Small intestine (tissue), 7 donors: ENCODE data around the gene IFNE. TPM values are rescaled to one million over a fixed set of nuclear protein-coding genes. Genes with fewer than 3 reads are reported as not detected.

ENCODE experiments used
- DNase-seq, 2 donors: peaks; one replicate each; pipeline versions ENCODE4 v3.0.0 to v3.0.0-alpha.2; 2013
- FAIRE-seq: peaks from 2 replicates; lab custom pipeline; 2012; peaks lifted over from hg19 to GRCh38; lab: Jason Lieb, UNC
- H3K27ac ChIP-seq, 3 donors: one replicate each; pipeline ENCODE4 v1.5.1; 2013; ENCODE audit warnings: low read length in 2 of 3, mild to moderate bottlenecking in 2 of 3, control low read depth in 1 of 3, inconsistent platforms in 1 of 3, low read depth in 1 of 3, moderate library complexity in 1 of 3
- H3K27me3 ChIP-seq, 3 donors: one replicate each; pipeline ENCODE4 v1.6.1; 2013; ENCODE audit warnings: low read length in 3 of 3, inconsistent platforms in 1 of 3; ENCODE audit not compliant: control insufficient read depth in 3 of 3, insufficient read depth in 3 of 3
- H3K36me3 ChIP-seq, 3 donors: one replicate each; pipeline ENCODE4 v1.6.1; 2013; ENCODE audit warnings: low read length in 3 of 3, inconsistent platforms in 1 of 3, low read depth in 1 of 3, mild to moderate bottlenecking in 1 of 3, moderate library complexity in 1 of 3; ENCODE audit not compliant: control insufficient read depth in 3 of 3, insufficient read depth in 2 of 3
- H3K4me1 ChIP-seq, 3 donors: one replicate each; pipeline ENCODE4 v1.6.1; 2013; ENCODE audit warnings: low read length in 2 of 3, inconsistent platforms in 1 of 3, low read depth in 1 of 3, mild to moderate bottlenecking in 1 of 3, moderate library complexity in 1 of 3; ENCODE audit not compliant: control insufficient read depth in 3 of 3, insufficient read depth in 2 of 3
- H3K4me3 ChIP-seq, 3 donors: one replicate each; pipeline ENCODE4 v1.5.1; 2013; ENCODE audit warnings: low read length in 3 of 3, control low read depth in 1 of 3, inconsistent platforms in 1 of 3, low read depth in 1 of 3, mild to moderate bottlenecking in 1 of 3, moderate library complexity in 1 of 3
- H3K9me3 ChIP-seq, 2 donors: one replicate each; pipeline ENCODE4 v1.6.1; 2013; ENCODE audit warnings: low read depth in 1 of 2, low read length in 1 of 2; ENCODE audit not compliant: control insufficient read depth in 2 of 2, insufficient read depth in 1 of 2
- WGBS, 3 donors: extraction: QIAGEN DNeasy Blood & Tissue Kit; methylation state at CpG; one replicate each; pipeline ENCODE4 v1.1.7; 2013; 5-methylcytosine and 5-hydroxymethylcytosine counted together
- polyA plus RNA-seq, 4 donors: library from polyadenylated mRNA; stranded (reverse) in 3 of 4; unstranded in 1 of 4; fragments of 200-250 nt in 3 of 4; fragments of 120-200 nt in 1 of 4; gene quantifications; one replicate each; pipeline versions ENCODE4 v1.2.1 to v1.2.3, GENCODE V29; 2013
- donor health status: healthy with polysubstance abuse.
- donor health status: control.
- donor health status: control.
- donor health status: Bipolar disorder and iron deficiency.
- donor health status: healthy.

IFNE gene
- polyA plus RNA-seq, 4 donors, result 0.73 to 5.4 (median 1.4) TPM

DNA sequence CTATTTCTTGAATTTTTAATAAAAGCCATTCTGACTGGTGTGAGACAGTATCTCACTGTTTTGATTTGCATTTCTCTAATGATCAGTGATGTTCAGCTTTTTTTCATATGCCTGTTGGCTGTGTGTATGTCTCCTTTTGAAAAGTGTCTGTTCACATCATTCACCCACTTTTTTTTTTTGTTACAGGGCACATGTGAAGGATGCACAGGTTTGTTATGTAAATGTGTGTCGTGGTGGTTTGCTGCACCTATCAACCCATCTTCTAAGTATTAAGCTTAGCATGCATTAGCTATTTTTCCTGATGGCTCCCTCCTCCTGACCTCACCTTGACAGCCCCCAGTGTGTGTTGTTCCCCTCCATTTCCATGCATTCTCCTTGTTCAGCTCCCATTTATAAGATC is 39.3 kb upstream of the IFNE start:
- Histone ChIP-seq H3K4me3 (no peak overlapping the region), H3K27ac (no peak overlapping the region), H3K9me3 (no peaks in the 10 kb centered on the region), H3K27me3 (no peaks in the 10 kb centered on the region), H3K36me3 (peaks cover 0 to 1% (median 0%) of the 10 kb centered on the region in 3 donors), H3K4me1 (no peaks in the 10 kb centered on the region)
- no peak for FAIRE-seq
- 88 to 89% (median 88%) methylated on average over 1 of the region's 1 CpG for WGBS, 3 donors
- DNase-seq, result no peak

DNA sequence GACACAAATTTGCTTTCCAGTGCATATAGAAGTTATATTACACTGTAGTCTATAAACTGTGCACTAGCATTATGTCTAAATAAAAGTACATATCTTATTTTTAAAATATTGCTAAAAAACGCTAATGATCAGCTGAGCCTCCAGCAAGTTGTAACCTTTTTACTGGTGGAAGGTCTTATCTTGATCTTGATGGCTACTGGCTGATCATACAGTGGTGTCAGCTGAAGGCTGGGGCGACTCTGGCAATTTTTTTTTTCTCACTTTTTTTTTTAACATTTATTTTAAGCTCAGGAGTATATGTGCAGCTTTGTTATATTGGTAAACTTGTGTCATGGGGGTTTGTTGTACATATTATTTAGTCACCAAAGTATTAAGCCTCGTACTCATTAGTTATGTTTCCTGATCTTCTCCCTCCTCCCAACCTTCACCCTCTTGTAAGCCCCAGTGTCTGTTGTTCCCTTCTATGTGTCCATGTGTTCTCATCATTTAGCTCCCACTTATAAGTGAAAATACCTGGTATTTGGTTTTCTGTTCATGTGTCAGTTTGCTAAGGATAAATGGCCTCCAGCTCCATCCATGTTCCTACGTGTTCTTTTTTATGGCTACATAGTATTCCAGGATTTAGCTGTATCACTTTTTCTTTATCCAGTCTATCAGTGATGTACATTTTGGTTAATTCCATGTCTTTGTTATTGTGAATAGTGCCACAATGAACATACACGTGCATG is 38.6 kb upstream of the IFNE start:
- Histone ChIP-seq H3K4me3 (no peak overlapping the region), H3K36me3 (peaks cover 0 to 1% (median 0%) of the 10 kb centered on the region in 3 donors), H3K9me3 (no peaks in the 10 kb centered on the region), H3K27me3 (no peaks in the 10 kb centered on the region), H3K4me1 (no peaks in the 10 kb centered on the region), H3K27ac (no peak overlapping the region)
- no peak for DNase-seq
- no peak for FAIRE-seq
- 83 to 89% (median 84%) methylated on average over 5 of the region's 5 CpGs for WGBS, 3 donors

DNA sequence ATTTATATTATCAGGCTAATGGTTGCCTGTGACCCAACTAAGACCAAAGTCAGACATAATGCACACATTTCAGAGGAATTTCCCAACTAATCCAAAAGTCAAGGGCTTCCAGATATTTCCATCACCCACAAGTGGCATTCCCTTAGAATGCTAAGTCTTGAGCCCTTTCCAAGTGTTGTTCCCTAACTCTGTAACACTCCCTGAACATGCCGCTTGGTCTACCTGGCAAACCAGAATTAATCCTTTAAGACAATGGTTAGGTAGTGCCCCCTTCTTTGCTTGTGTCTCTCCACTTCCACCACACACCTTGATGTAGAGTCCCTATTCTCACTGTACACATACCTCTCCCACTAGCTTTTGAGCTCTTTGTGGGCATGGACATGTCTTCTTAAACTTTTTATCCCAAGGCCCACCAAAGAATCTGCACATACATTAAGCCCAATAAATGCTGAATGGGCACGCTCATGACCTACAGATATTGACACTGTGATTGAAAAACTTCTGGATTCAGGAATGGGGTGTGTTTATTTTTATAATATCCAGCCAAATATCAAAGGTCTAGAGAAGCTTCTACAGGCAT is 37.8 kb upstream of the IFNE start:
- Histone ChIP-seq H3K27me3 (no peaks in the 10 kb centered on the region), H3K4me1 (no peaks in the 10 kb centered on the region), H3K36me3 (peaks cover 0 to 1% (median 0%) of the 10 kb centered on the region in 3 donors), H3K27ac (no peak overlapping the region), H3K4me3 (no peak overlapping the region), H3K9me3 (no peaks in the 10 kb centered on the region)
- FAIRE-seq (no peak), DNase-seq (no peak)
- 89 to 96% (median 94%) methylated on average over 2 of the region's 2 CpGs for WGBS, 3 donors

DNA sequence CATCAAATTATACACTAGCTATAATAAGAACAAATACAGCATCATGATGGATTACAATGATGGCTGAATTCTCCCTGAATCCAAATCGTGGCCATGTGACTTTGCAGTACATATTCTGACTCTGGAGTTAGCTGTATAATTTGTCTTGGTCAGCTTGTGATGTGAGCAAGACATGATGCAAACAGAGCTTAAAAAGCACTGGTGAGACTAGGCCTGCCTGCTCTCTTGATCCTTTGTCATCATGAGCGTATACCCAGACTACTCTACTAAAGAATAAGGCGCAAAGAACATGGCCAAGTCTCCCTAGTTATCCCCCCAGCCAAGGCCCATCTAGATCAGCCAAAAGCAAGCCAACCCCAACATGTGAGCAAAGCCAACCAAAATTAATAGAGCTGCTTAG is 34.7 kb upstream of the IFNE start:
- Histone ChIP-seq H3K27ac (no peak overlapping the region), H3K36me3 (peaks cover 0 to 2% (median 2%) of the 10 kb centered on the region in 3 donors), H3K4me1 (no peaks in the 10 kb centered on the region), H3K4me3 (no peak overlapping the region), H3K9me3 (no peaks in the 10 kb centered on the region), H3K27me3 (no peaks in the 10 kb centered on the region)
- 83 to 90% (median 86%) methylated on average over 3 of the region's 3 CpGs for WGBS, 3 donors
- FAIRE-seq (no peak), DNase-seq (no peak)

GRCh38 chr9:21513431-21513830 is 31.3 kb upstream of the IFNE start:
- WGBS, 3 donors, result 91 to 98% (median 92%) methylated on average over 1 of the region's 1 CpG
- Histone ChIP-seq H3K4me3 (no peak overlapping the region), H3K27me3 (no peaks in the 10 kb centered on the region), H3K27ac (no peak overlapping the region), H3K36me3 (peaks cover 0 to 4% (median 2%) of the 10 kb centered on the region in 3 donors), H3K9me3 (no peaks in the 10 kb centered on the region), H3K4me1 (no peaks in the 10 kb centered on the region)
- DNase-seq, result no peak
- no peak for FAIRE-seq

DNA sequence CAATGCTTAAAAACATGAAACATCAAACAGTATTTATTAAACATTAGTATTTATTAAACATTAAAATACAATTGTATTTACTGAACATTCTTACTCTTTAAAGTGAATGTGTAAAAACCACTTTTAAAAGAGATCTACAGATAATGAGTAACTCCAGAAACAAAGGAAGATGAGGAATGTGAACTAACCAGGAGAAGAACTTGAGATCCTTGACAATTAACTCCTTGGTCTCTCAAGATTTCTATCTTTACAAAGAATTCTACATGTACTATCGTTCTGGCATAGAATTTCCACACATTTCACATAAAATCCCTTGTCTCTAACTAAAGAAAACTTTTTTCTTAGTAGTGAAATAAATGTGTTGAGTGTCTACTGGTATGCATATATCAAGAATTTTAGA is 28.7 kb upstream of the IFNE start:
- DNase-seq (no peak), FAIRE-seq (no peak)
- Histone ChIP-seq H3K36me3 (peaks cover 0 to 2% (median 2%) of the 10 kb centered on the region in 3 donors), H3K4me1 (peaks cover 0 to 10% (median 2%) of the 10 kb centered on the region in 3 donors), H3K9me3 (no peaks in the 10 kb centered on the region), H3K27ac (no peak overlapping the region), H3K4me3 (no peak overlapping the region), H3K27me3 (no peaks in the 10 kb centered on the region)
- 66 to 80% (median 71%) methylated on average over 1 of the region's 1 CpG for WGBS, 3 donors

DNA sequence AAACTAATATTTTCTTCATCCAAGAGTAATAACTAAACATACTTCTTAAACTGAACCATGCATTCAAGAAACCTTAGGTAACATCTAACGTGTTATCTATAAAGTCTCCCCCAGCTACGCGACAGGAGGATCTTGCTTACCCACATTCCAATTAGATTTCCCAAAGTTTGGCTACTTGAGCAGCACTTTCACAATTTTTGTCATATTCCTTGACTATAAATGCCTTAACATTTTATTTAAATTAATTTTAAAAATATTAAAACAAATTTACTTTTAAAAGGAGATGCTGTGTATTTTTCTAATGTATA is 25.3 kb upstream of the IFNE start:
- DNase-seq (no peak), FAIRE-seq (no peak)
- Histone ChIP-seq H3K27me3 (no peaks in the 10 kb centered on the region), H3K27ac (peak overlapping the region in 1 of 3 donors; percentile 0), H3K4me1 (peaks cover 0 to 15% (median 2%) of the 10 kb centered on the region in 3 donors), H3K4me3 (no peak overlapping the region), H3K36me3 (peaks cover 0 to 2% (median 2%) of the 10 kb centered on the region in 3 donors), H3K9me3 (no peaks in the 10 kb centered on the region)
- 25 to 67% (median 29%) methylated on average over 3 of the region's 3 CpGs for WGBS, 3 donors

DNA sequence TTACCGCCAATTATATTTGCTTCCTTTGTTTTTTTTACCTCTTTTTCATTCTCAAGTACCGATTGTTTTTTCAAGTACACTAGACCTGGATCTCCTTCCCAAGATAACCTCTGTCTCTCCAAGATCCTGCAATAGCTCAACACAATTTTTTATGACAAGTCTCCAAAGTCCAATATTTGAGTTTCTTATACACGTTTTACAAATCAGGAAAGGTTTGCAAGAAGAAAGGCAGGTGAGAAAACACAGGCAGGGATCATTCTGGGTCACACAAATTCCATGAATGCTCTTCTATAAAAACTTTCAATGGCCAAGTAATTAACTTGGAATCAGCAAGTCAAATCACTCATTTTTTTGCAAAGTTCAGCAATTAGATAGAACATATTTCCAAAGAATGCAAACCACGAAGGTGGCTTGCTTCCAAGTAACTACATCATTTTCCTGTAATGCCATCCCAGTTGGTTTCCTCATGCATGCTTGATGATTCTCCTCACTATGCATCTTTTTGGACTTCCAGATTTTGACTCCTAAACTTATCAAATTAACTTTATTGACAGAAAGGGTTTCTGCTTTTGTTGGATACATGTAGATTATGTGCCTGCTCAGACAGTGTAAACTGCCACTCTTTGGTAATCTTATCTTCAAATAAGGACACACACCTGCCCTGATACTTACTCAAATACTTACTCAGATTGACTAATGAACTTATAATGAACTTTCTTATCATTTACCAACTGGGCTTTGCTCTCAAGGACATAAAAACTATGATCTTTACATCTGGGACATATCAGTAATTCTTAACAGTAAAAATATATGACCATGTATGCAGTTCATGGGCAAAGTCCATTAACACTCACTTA is 24.7 kb upstream of the IFNE start:
- peaks cover 0 to 15% (median 2%) of the 10 kb centered on the region in 3 donors for H3K4me1 ChIP-seq
- no peaks in the 10 kb centered on the region for H3K27me3 ChIP-seq
- peaks cover 0 to 2% (median under 1%) of the 10 kb centered on the region in 3 donors for H3K36me3 ChIP-seq
- 9 to 43% (median 31%) methylated on average over 4 of the region's 4 CpGs for WGBS, 3 donors
- FAIRE-seq (peak; percentile 39), DNase-seq (peak; percentile 64 to 75)
- H3K4me3 ChIP-seq, result no peak overlapping the region
- H3K9me3 ChIP-seq, result no peaks in the 10 kb centered on the region
- H3K27ac ChIP-seq, result peak overlapping the region in 1 of 3 donors; percentile 0
